Sigmoid colon (tissue), 7 donors: ENCODE measurements around the gene WDR33. TPM values are rescaled to one million over a fixed set of nuclear protein-coding genes. Genes with fewer than 3 reads are reported as not detected.

Experiments
- DNase-seq: peaks from one replicate; pipeline ENCODE4 v3.0.0-alpha.2; 2019
- H3K27ac ChIP-seq, 4 donors: fragments of 200-600 bp; sonication (generic); one replicate each; pipeline ENCODE4 v1.5.1; 2016 to 2019; ENCODE audit warnings: mild to moderate bottlenecking in 1 of 4
- H3K27me3 ChIP-seq, 3 donors: fragments of 200-600 bp; sonication (generic); one replicate each; pipeline ENCODE4 v1.5.1; 2019; ENCODE audit warnings: mild to moderate bottlenecking in 1 of 3
- H3K36me3 ChIP-seq, 4 donors: fragments of 200-600 bp; sonication (generic); one replicate each; pipeline ENCODE4 v1.5.1; 2016 to 2019
- H3K4me1 ChIP-seq, 4 donors: fragments of 200-600 bp; sonication (generic); one replicate each; pipeline ENCODE4 v1.5.1; 2017 to 2019
- H3K4me3 ChIP-seq, 4 donors: fragments of 200-600 bp; sonication (generic); one replicate each; pipeline ENCODE4 v1.5.1; 2017 to 2019; ENCODE audit warnings: mild to moderate bottlenecking in 2 of 4, moderate library complexity in 1 of 4
- H3K9me3 ChIP-seq, 4 donors: fragments of 200-600 bp in 3 of 4; sonication (generic) in 3 of 4; one replicate each; pipeline versions ENCODE4 v1.5.1 to v1.6.1; 2013 to 2019
- CTCF ChIP-seq, 4 experiments: fragments of 450-650 bp in 3 of 4; fragments of 200-600 bp in 1 of 4; IDR thresholded peaks; one replicate each; pipeline ENCODE4 v1.5.1; 2016 to 2019; ENCODE audit warnings: antibody characterized with exemption in 4 of 4, mild to moderate bottlenecking in 3 of 4, moderate library complexity in 2 of 4
- EP300 ChIP-seq, 4 donors: sonication (generic); formaldehyde crosslinking; IDR thresholded peaks; one replicate each; pipeline ENCODE4 v1.6.1; 2017; ENCODE audit warnings: antibody characterized with exemption in 4 of 4
- POLR2A ChIP-seq, 2 donors: fragments of 450-650 bp; IDR thresholded peaks; one replicate each; pipeline ENCODE4 v1.6.1; 2016; ENCODE audit warnings: antibody characterized with exemption in 2 of 2, mild to moderate bottlenecking in 2 of 2, moderate library complexity in 2 of 2
- POLR2AphosphoS5 ChIP-seq, 4 donors: sonication (generic); formaldehyde crosslinking; IDR thresholded peaks; one replicate each; pipeline ENCODE4 v1.6.1; 2017; ENCODE audit warnings: antibody characterized with exemption in 4 of 4
- WGBS, 2 donors: extraction: QIAGEN DNeasy Blood & Tissue Kit; methylation state at CpG; one replicate each; pipeline ENCODE4 v1.1.7; 2013; 5-methylcytosine and 5-hydroxymethylcytosine counted together
- intact Hi-C: fragments of 100-400 bp; cut with DNase I; formaldehyde crosslinking; loops from one replicate; pipeline ENCODE4 v1.15.1; 2023
- polyA plus RNA-seq, 3 donors: library from polyadenylated mRNA; stranded (reverse); fragments of 200-250 nt; gene quantifications; one replicate each; pipeline ENCODE4 v1.2.3, GENCODE V29; 2013
- total RNA-seq, 4 donors: library from RNA; depleted of rRNA; stranded (reverse); fragments of >200 nt; gene quantifications; one replicate each; pipeline ENCODE4 v1.1.0, GENCODE V29; 2016
- donor health status: healthy with polysubstance abuse.
- donor health status: Bipolar disorder and iron deficiency.
- donor health status: healthy.

Gene WDR33
- total and polyA plus RNA-seq, 7 donors = 8.3 to 45.2 (median 37.8) TPM

GRCh38 chr2:127665267-127665893 lies 145.6 kb downstream of the WDR33 start:
- H3K4me1 ChIP-seq = peaks cover 0 to 94% (median 90%) of the 10 kb centered on the region in 4 donors
- no peak for TF ChIP-seq EP300 (IDR thresholded peaks at IDR 0.05)
- TF ChIP-seq CTCF (IDR thresholded peaks at IDR 0.05) = no peak
- no peak for TF ChIP-seq POLR2AphosphoS5 (IDR thresholded peaks at IDR 0.05)
- TF ChIP-seq POLR2A (IDR thresholded peaks at IDR 0.05) = no peak

GRCh38 chr2:127664895-127665225 lies 146.1 kb downstream of the WDR33 start:
- no peak for TF ChIP-seq CTCF (IDR thresholded peaks at IDR 0.05)
- TF ChIP-seq POLR2A (IDR thresholded peaks at IDR 0.05) = no peak
- TF ChIP-seq POLR2AphosphoS5 (IDR thresholded peaks at IDR 0.05) = no peak
- TF ChIP-seq EP300 (IDR thresholded peaks at IDR 0.05) = no peak
- no peak for DNase-seq
- Histone ChIP-seq H3K36me3 (peaks cover 0 to 12% (median 5%) of the 10 kb centered on the region in 4 donors), H3K4me3 (peak overlapping the region; percentile 26 to 52 (median 44)), H3K9me3 (no peaks in the 10 kb centered on the region), H3K4me1 (peaks cover 0 to 96% (median 91%) of the 10 kb centered on the region in 4 donors), H3K27ac (peak overlapping the region; percentile 86 to 97 (median 92)), H3K27me3 (no peaks in the 10 kb centered on the region)
- intact Hi-C loops = no loop called here
- 91 to 93% methylated on average over 6 of the region's 6 CpGs for WGBS, 2 donors

More at GRCh38 chr2:127665267-127665893, 145.6 kb downstream of the WDR33 start:
- H3K27ac ChIP-seq = peak overlapping the region; percentile 86 to 97 (median 92)
- peak; percentile 55 for DNase-seq
- WGBS, 2 donors = 87 to 90% methylated on average over 8 of the region's 8 CpGs
- H3K9me3 ChIP-seq = no peaks in the 10 kb centered on the region
- H3K36me3 ChIP-seq = peaks cover 0 to 9% (median 4%) of the 10 kb centered on the region in 4 donors
- no peaks in the 10 kb centered on the region for H3K27me3 ChIP-seq
- intact Hi-C loops = no loop called here
- H3K4me3 ChIP-seq = peak overlapping the region; percentile 26 to 52 (median 44)

- WGBS, 2 donors = 14 to 19% methylated on average over 69 of the region's 69 CpGs
- Histone ChIP-seq H3K27me3 (no peaks in the 10 kb centered on the region), H3K4me1 (peaks cover 0 to 96% (median 92%) of the 10 kb centered on the region in 4 donors), H3K36me3 (peaks cover 0 to 12% (median 5%) of the 10 kb centered on the region in 4 donors), H3K27ac (peak overlapping the region; percentile 86 to 97 (median 92)), H3K4me3 (peak overlapping the region; percentile 26 to 52 (median 44)), H3K9me3 (no peaks in the 10 kb centered on the region)
- intact Hi-C loops = no loop called here
- DNase-seq = peak; percentile 75
- TF ChIP-seq EP300 (IDR thresholded peaks at IDR 0.05) = no peak
- peak in 2 of 4 donors; percentile 40 to 41 for TF ChIP-seq POLR2AphosphoS5 (IDR thresholded peaks at IDR 0.05)
Observed at GRCh38 chr2:127664065-127664894, 146.7 kb downstream of the WDR33 start.

- H3K4me1 ChIP-seq = peaks cover 0 to 96% (median 92%) of the 10 kb centered on the region in 4 donors
Observed at GRCh38 chr2:127663566-127664064, 147.4 kb downstream of the WDR33 start.

More at GRCh38 chr2:127663566-127664064, 147.4 kb downstream of the WDR33 start:
- Histone ChIP-seq H3K27ac (peak overlapping the region; percentile 86 to 97 (median 92)), H3K4me3 (peak overlapping the region; percentile 26 to 52 (median 44)), H3K9me3 (no peaks in the 10 kb centered on the region), H3K36me3 (peaks cover 0 to 12% (median 5%) of the 10 kb centered on the region in 4 donors), H3K27me3 (no peaks in the 10 kb centered on the region)
- intact Hi-C loops = no loop called here
- TF ChIP-seq POLR2A (IDR thresholded peaks at IDR 0.05) (no peak), CTCF (IDR thresholded peaks at IDR 0.05) (no peak), POLR2AphosphoS5 (IDR thresholded peaks at IDR 0.05) (no peak), EP300 (IDR thresholded peaks at IDR 0.05) (no peak)
- DNase-seq = peak; percentile 58
- WGBS, 2 donors = 70 to 76% methylated on average over 6 of the region's 6 CpGs
